ENCODE measurements around the gene P2RY8.

Gene P2RY8

GRCh38 chrX:1442016-1442665, 94.8 kb downstream of the P2RY8 start:
- peaks cover 3% of the 10 kb centered on the region for H3K4me1 ChIP-seq (ENCODE audit: control insufficient read depth, low read length)
- TF ChIP-seq EZH2phosphoT487 (IDR thresholded peaks at IDR 0.05; ENCODE audit: borderline replicate concordance, low read length) (no peak), CTCF (IDR thresholded peaks at IDR 0.05; ENCODE audit: low read depth, low read length, poor library complexity, severe bottlenecking) (no peak)

GRCh38 chrX:1440506-1440905, 96.5 kb downstream of the P2RY8 start:
- no peak overlapping the region for H3K27ac ChIP-seq (ENCODE audit: low read depth, low read length)
- no peak overlapping the region for H3K4me3 ChIP-seq (ENCODE audit: low read length)
- no peak overlapping the region for H3K4me2 ChIP-seq (ENCODE audit: low read length)
- H3K79me2 ChIP-seq (ENCODE audit: control insufficient read depth, low read length), result peaks cover 27% of the 10 kb centered on the region
- H3K9me3 ChIP-seq (ENCODE audit: control insufficient read depth, insufficient read depth, low read length), result no peaks in the 10 kb centered on the region
- no peaks in the 10 kb centered on the region for H3K27me3 ChIP-seq (ENCODE audit: control insufficient read depth, low read length)
- H4K20me1 ChIP-seq (ENCODE audit: control insufficient read depth, insufficient read depth, low read depth, low read length), result no peaks in the 10 kb centered on the region
- peaks cover 5% of the 10 kb centered on the region for H3F3A ChIP-seq (ENCODE audit: control insufficient read depth, insufficient read depth)
- H3K9me2 ChIP-seq (replicated peaks; ENCODE audit: control insufficient read depth, low read length), result no peaks in the 10 kb centered on the region
- no peaks in the 10 kb centered on the region for H3K4me1 ChIP-seq (ENCODE audit: control insufficient read depth, low read length)
- TF ChIP-seq EZH2phosphoT487 (IDR thresholded peaks at IDR 0.05; ENCODE audit: borderline replicate concordance, low read length), result no peak
- TF ChIP-seq CTCF (IDR thresholded peaks at IDR 0.05; ENCODE audit: low read depth, low read length, poor library complexity, severe bottlenecking), result no peak
- peaks cover 22% of the 10 kb centered on the region for H3K36me3 ChIP-seq (ENCODE audit: control insufficient read depth, low read length)

More at GRCh38 chrX:1442016-1442665, 94.8 kb downstream of the P2RY8 start:
- H4K20me1 ChIP-seq (ENCODE audit: control insufficient read depth, insufficient read depth, low read depth, low read length), result no peaks in the 10 kb centered on the region
- H3K36me3 ChIP-seq (ENCODE audit: control insufficient read depth, low read length), result peaks cover 15% of the 10 kb centered on the region
- H3K27me3 ChIP-seq (ENCODE audit: control insufficient read depth, low read length), result no peaks in the 10 kb centered on the region
- H3K4me2 ChIP-seq (ENCODE audit: low read length), result no peak overlapping the region
- no peak overlapping the region for H3K4me3 ChIP-seq (ENCODE audit: low read length)
- H3K79me2 ChIP-seq (ENCODE audit: control insufficient read depth, low read length), result peaks cover 39% of the 10 kb centered on the region
- H3K9me3 ChIP-seq (ENCODE audit: control insufficient read depth, insufficient read depth, low read length), result no peaks in the 10 kb centered on the region
- H3K27ac ChIP-seq (ENCODE audit: low read depth, low read length), result no peak overlapping the region
- peaks cover 5% of the 10 kb centered on the region for H3F3A ChIP-seq (ENCODE audit: control insufficient read depth, insufficient read depth)
- H3K9me2 ChIP-seq (replicated peaks; ENCODE audit: control insufficient read depth, low read length), result no peaks in the 10 kb centered on the region

- Histone ChIP-seq H3K27me3 (ENCODE audit: control insufficient read depth, low read length) (no peaks in the 10 kb centered on the region), H3K4me1 (ENCODE audit: control insufficient read depth, low read length) (no peaks in the 10 kb centered on the region), H3K9me3 (ENCODE audit: control insufficient read depth, insufficient read depth, low read length) (no peaks in the 10 kb centered on the region), H4K20me1 (ENCODE audit: control insufficient read depth, insufficient read depth, low read depth, low read length) (no peaks in the 10 kb centered on the region), H3K79me2 (ENCODE audit: control insufficient read depth, low read length) (no peaks in the 10 kb centered on the region), H3F3A (ENCODE audit: control insufficient read depth, insufficient read depth) (no peaks in the 10 kb centered on the region), H3K9me2 (replicated peaks; ENCODE audit: control insufficient read depth, low read length) (no peaks in the 10 kb centered on the region), H3K4me2 (ENCODE audit: low read length) (no peak overlapping the region), H3K27ac (ENCODE audit: low read depth, low read length) (no peak overlapping the region), H3K36me3 (ENCODE audit: control insufficient read depth, low read length) (peaks cover 28% of the 10 kb centered on the region), H3K4me3 (ENCODE audit: low read length) (no peak overlapping the region)
- no peak for TF ChIP-seq EZH2phosphoT487 (IDR thresholded peaks at IDR 0.05; ENCODE audit: borderline replicate concordance, low read length)
- no peak for TF ChIP-seq CTCF (IDR thresholded peaks at IDR 0.05; ENCODE audit: low read depth, low read length, poor library complexity, severe bottlenecking)
Measured at GRCh38 chrX:1435241-1435895, 101.6 kb downstream of the P2RY8 start.

All from DOHH2 (cell line).